MCF 10A (cell line): ENCODE results near the gene RPS8. TPM values are rescaled to one million over a fixed set of nuclear protein-coding genes. Genes with fewer than 3 reads are reported as not detected.
A peak's percentile ranks its signal among the peaks of the same experiment; 100 is the strongest.
"Not testable (repeated sequence)": the region's sequence is repeated elsewhere in the genome, so short reads cannot be mapped to it uniquely, and the experiment has no call there.

Source experiments
- BruUV-seq: library from RNA; stranded (reverse); fragments of 400-500 nt; replicated peaks from 2 replicates; lab custom pipeline; 2021; lab: Mats Ljungman, UMichigan
- CTCF ChIA-PET: fragments of 300-600 bp; sonication (Branson Sonifier 250); formaldehyde crosslinking; extraction: SDS; loops from one replicate; lab custom pipeline; 2021; ENCODE audit warnings: antibody characterized with exemption, inconsistent platforms; lab: Yijun Ruan, JAX
- POLR2A ChIA-PET: fragments of 300-600, 350-650 bp; sonication (Branson Sonifier 250); formaldehyde crosslinking; extraction: SDS; loops from one replicate; lab custom pipeline; 2020; ENCODE audit warnings: antibody characterized with exemption, inconsistent platforms; lab: Yijun Ruan, JAX
- DNase-seq: peaks from one replicate; pipeline ENCODE4 v3.0.0-alpha.2; 2018; ENCODE audit not compliant: unreplicated experiment
- H3K27ac Mint-ChIP-seq: one replicate; pipeline ENCODE4 v1.8.0; 2022; ENCODE audit warnings: mild to moderate bottlenecking, low read depth, mixed read lengths; ENCODE audit not compliant: unreplicated experiment
- H3K27me3 Mint-ChIP-seq: one replicate; pipeline ENCODE4 v1.8.0; 2022; ENCODE audit warnings: mixed read lengths; ENCODE audit not compliant: insufficient read depth, unreplicated experiment
- H3K36me3 Mint-ChIP-seq: one replicate; pipeline ENCODE4 v1.8.0; 2022; ENCODE audit warnings: mild to moderate bottlenecking, moderate library complexity, mixed read lengths; ENCODE audit not compliant: insufficient read depth, unreplicated experiment
- H3K4me1 Mint-ChIP-seq: one replicate; pipeline ENCODE4 v1.8.0; 2022; ENCODE audit warnings: mixed read lengths; ENCODE audit not compliant: insufficient read depth, unreplicated experiment
- H3K4me3 Mint-ChIP-seq: one replicate; pipeline ENCODE4 v1.8.0; 2022; ENCODE audit warnings: mild to moderate bottlenecking, moderate library complexity, mixed read lengths; ENCODE audit not compliant: unreplicated experiment
- H3K9me3 Mint-ChIP-seq: one replicate; pipeline ENCODE4 v1.8.0; 2022; ENCODE audit warnings: mixed read lengths; ENCODE audit not compliant: unreplicated experiment
- CTCF ChIP-seq: fragments of 200-600 bp; IDR thresholded peaks from one replicate; pipeline ENCODE4 v1.8.0; 2022; ENCODE audit warnings: antibody characterized with exemption, mild to moderate bottlenecking; ENCODE audit not compliant: unreplicated experiment
- intact Hi-C: fragments of 100-400 bp; cut with micrococcal nuclease; formaldehyde crosslinking; loops from 2 replicates; pipeline ENCODE4 v1.14.1; 2022
- total RNA-seq: library from RNA; stranded (reverse); gene quantifications from 2 replicates; pipeline ENCODE4 v1.2.3, GENCODE V29; 2022

RPS8 gene
- total RNA-seq, 1 experiment from 2014 or later = 2,454 TPM

DNA sequence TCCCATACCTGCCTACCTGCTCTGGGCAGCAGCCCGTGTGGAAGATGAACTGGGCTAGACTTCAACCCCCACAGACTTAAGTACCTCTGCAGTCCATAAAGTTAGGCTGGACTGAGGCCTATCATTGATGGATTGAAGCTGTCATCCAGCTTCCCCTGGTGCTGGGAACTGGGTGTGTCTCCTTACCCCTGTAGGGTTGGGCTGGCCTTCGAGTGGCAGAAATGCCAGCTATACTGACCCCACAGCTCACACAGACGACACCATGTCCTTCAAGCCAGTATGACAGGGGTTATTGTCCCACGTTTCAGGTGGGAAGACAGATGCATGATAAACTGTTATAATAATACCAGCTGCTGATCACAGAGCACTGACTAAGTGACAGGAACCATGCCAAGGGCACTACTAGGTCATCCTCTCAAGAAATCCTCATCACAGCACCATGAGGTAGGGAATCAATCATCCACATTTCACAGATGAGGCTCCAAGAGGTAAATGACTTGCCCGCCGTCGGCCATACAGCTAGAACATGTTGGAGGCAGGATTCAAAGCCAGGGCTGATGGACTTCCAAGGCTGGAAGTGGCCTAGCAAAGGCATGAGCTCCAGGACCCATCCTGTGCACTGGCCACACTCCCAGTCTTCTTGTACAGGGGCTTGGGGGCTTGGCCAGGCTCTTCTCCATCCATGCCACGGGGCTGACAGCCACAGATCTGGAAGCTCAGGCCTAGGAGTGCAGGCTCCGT, 12.9 kb downstream of the RPS8 start, which contains the start of gene BEST4:
BEST4 (minus strand) TSS at position 51 of the 741 bp plus-strand sequence. CDS start 465 bp downstream, outside the sequence.
- H3K27ac Mint-ChIP-seq = no peak within 1 kb of the TSS
- intact Hi-C loops = no loop called here
- CTCF ChIA-PET = interaction anchor here (1.1 to 1.5 kb wide), 2 partner anchors 61 to 519 kb away, joined by 3 read pairs; no protein-coding TSS in a partner anchor

GRCh38 chr1:44790968-44791801, 15.8 kb downstream of the RPS8 start:
- no peak for TF ChIP-seq CTCF
- H3K27me3 Mint-ChIP-seq = no peaks in the 10 kb centered on the region
- H3K4me1 Mint-ChIP-seq = peaks cover 7% of the 10 kb centered on the region
- H3K4me3 Mint-ChIP-seq = no peak overlapping the region
- H3K27ac Mint-ChIP-seq = no peak overlapping the region
- CTCF ChIA-PET = interaction anchor here (0.5 to 1.5 kb wide), 5 partner anchors 7 to 1046 kb away, joined by 3 to 6 read pairs (median 4); no protein-coding TSS in a partner anchor
- no TSS peak for BruUV-seq
- DNase-seq = no peak
- intact Hi-C loops = no loop called here
- POLR2A ChIA-PET = interaction anchor here (0.7 to 4.2 kb wide), 6 partner anchors 9 to 79 kb away, joined by 3 to 36 read pairs (median 8); partner anchors contain the start of genes PLK3, RNU5D-1 and RPS8
- no peaks in the 10 kb centered on the region for H3K9me3 Mint-ChIP-seq
- no peaks in the 10 kb centered on the region for H3K36me3 Mint-ChIP-seq

More for the DNA sequence above, 12.9 kb downstream of the RPS8 start, which contains the start of gene BEST4:
- BruUV-seq = no TSS peak
- Mint-ChIP-seq H3K4me1 (peaks cover 9% of the 10 kb centered on the region), H3K4me3 (no peak within 1 kb of the TSS), H3K9me3 (no peaks in the 10 kb centered on the region), H3K27me3 (no peaks in the 10 kb centered on the region), H3K36me3 (no peaks in the 10 kb centered on the region)
- POLR2A ChIA-PET = interaction anchor here (3.7 to 4.2 kb wide), 2 partner anchors 12 to 58 kb away, joined by 15 to 36 read pairs; partner anchors contain the start of genes RNU5D-1 and RPS8
- no peak for DNase-seq
- TF ChIP-seq CTCF = no peak

DNA sequence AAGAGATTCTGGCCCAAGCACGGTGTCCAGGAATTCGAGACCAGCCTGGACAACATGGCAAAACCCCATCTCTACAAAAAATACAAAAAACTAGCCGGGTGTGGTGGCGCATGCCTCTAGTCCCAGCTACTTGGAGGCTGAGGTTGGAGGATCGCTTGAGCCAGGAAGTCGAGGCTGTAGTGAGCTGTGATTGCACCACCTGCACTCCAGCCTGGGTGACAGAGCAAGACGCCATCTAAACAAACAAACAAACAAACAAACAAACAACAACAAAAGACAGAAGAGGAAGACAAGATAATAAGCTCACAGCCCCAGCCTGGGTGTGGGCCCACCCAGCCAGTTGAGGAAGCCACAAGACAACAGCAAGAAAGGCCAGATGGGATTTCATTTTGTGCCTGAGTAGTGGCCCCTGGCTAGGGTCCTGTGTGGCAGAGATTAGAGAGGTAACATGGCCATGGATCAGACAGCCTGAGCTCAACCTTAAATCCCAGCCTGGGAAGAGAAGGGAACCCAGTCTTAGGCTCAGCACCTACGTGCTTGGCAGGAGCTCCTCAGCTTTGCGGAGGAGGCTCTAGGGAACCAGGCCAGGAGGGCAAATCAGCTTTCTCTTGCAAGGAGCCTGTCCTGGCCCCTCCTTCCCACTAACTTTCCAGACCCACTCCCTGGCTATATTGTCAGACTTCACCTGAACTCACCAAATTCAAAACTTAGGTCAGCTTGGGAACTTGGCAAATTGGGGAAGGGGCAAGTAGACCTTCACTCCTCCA, 17.6 kb downstream of the RPS8 start:
- no TSS peak for BruUV-seq
- TF ChIP-seq CTCF = no peak
- no peaks in the 10 kb centered on the region for H3K9me3 Mint-ChIP-seq
- CTCF ChIA-PET = interaction anchor here (0.6 to 2.6 kb wide), 23 partner anchors 10 to 1351 kb away, joined by 3 to 14 read pairs (median 4); partner anchors contain the start of genes EIF2B3, RPS8 and UROD
- POLR2A ChIA-PET = interaction anchor here (0.6 to 2.7 kb wide), 13 partner anchors 9 to 776 kb away, joined by 3 to 29 read pairs (median 5); partner anchors contain the start of genes BTBD19, HECTD3, RNU5D-1 and RPS8
- H3K27me3 Mint-ChIP-seq = no peaks in the 10 kb centered on the region
- DNase-seq = no peak
- H3K36me3 Mint-ChIP-seq = no peaks in the 10 kb centered on the region
- intact Hi-C loops = loop anchor here (2.0 kb wide), 3 partner anchors 42 to 508 kb away; partner anchors contain the start of gene UROD
- H3K4me3 Mint-ChIP-seq = no peak overlapping the region
- peaks cover 7% of the 10 kb centered on the region for H3K4me1 Mint-ChIP-seq
- H3K27ac Mint-ChIP-seq = peak overlapping the region; percentile 85

- H3K4me3 Mint-ChIP-seq, CTCF ChIA-PET, H3K27ac Mint-ChIP-seq, DNase-seq, BruUV-seq, H3K9me3 Mint-ChIP-seq, H3K27me3 Mint-ChIP-seq: not testable (repeated sequence)
- Mint-ChIP-seq H3K4me1 (peaks cover 24% of the 10 kb centered on the region), H3K36me3 (peaks cover 15% of the 10 kb centered on the region)
- intact Hi-C loops = loop anchor here (2.0 kb wide), 1 partner anchor 21 kb away; no protein-coding TSS in a partner anchor
- POLR2A ChIA-PET = interaction anchor here (1.6 to 2.0 kb wide), 4 partner anchors 9 to 214 kb away, joined by 6 to 12 read pairs (median 8); partner anchors contain the start of genes DYNLT4, HECTD3 and UROD
These were observed 22.5 kb downstream of the RPS8 start for GRCh38 chr1:44797886-44798285.
